GM18907 (cell line): Measurements from ENCODE around the gene DCP1A.

Source experiments
- ATAC-seq: cut with Tn5 transposase; IDR thresholded peaks from one replicate; pipeline ENCODE4 v1.9.1; 2021; ENCODE audit warnings: mild to moderate bottlenecking, moderate library complexity; ENCODE audit not compliant: unreplicated experiment

Gene DCP1A

GRCh38 chr3:53248161-53248560 lies 99.2 kb downstream of the DCP1A start:
- no peak for ATAC-seq

GRCh38 chr3:53247619-53248018 lies 99.7 kb downstream of the DCP1A start:
- ATAC-seq = no peak

DNA sequence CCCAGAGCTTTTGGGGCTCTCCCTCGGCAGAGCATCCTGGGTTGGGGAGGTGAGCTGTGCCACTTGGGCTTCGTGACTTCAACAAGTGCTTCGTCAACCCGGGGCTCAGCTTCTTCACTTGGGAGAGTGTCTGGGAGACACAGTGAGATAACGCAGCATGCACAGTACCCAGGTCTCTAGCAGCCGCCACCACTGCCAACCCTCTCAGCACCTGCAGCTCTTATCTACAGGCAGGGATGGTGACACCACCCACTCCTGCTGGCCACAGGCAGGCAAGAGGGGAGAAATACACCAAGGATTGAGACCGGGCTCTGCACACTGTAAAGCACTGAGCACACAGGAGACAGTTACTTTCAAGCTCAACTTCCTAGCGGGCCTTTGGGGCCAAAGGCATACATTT lies 103.1 kb downstream of the DCP1A start:
- ATAC-seq = no peak

DNA sequence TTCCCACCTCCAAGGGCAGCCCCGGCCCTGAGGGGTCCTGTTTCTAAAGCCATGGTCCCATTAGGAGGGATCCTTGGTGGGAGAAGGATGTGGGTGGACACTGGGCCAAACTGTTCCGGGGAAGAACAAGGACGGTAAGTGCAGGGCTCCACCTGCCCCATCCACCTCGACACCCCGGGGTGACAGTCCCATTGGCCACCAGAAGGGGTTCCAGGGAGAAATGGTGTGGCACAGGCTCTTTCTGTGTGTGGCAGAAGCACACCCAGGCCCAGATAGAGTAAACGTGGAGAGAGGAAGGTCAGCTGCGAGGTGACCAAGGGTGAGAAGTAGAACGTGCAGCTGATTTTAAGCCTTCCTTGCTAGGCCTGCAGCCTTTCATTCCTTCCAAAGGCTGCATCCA lies 103.6 kb downstream of the DCP1A start:
- ATAC-seq = no peak

DNA sequence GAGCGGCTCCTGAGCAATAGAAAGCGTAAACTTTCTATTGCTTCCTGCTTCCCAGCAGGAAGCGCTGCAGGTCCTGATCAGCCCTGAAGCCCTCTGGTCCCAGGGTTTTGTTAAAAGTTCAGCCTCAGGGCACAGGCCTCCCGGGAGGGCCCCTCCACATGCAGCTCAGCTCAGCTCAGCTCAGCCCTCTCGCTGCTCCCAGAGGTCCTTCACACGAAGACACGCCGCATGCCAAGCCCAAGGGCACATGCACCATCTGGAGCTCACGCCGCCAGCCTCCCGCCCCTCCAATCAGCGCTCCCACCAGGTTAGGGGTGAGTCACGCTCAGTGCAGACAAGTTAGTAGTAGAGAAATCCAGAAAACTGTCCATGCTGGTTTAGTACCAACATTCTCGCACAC lies 104.2 kb downstream of the DCP1A start:
- no peak for ATAC-seq

GRCh38 chr3:53242642-53243041 lies 104.7 kb downstream of the DCP1A start:
- ATAC-seq = no peak

DNA sequence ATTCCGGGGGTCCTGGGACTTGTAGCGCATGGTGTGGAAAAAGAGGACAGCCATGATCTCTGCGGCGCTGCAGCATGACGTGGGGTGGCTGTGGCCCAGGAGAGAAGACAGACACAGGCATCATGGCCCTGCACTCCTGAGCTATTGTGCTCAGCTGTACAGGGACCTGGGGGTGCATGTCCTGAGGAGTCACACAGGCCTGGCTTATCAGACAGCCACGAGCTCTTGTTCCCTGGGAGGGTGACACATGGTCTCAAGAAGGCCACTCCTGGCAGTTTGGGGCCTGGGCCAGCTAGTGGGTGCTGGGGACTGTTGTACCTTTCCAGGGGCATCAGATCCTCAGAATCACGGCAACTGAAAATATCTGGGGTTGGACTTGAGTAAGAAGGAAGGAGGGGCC lies 105.2 kb downstream of the DCP1A start:
- ATAC-seq = no peak

DNA sequence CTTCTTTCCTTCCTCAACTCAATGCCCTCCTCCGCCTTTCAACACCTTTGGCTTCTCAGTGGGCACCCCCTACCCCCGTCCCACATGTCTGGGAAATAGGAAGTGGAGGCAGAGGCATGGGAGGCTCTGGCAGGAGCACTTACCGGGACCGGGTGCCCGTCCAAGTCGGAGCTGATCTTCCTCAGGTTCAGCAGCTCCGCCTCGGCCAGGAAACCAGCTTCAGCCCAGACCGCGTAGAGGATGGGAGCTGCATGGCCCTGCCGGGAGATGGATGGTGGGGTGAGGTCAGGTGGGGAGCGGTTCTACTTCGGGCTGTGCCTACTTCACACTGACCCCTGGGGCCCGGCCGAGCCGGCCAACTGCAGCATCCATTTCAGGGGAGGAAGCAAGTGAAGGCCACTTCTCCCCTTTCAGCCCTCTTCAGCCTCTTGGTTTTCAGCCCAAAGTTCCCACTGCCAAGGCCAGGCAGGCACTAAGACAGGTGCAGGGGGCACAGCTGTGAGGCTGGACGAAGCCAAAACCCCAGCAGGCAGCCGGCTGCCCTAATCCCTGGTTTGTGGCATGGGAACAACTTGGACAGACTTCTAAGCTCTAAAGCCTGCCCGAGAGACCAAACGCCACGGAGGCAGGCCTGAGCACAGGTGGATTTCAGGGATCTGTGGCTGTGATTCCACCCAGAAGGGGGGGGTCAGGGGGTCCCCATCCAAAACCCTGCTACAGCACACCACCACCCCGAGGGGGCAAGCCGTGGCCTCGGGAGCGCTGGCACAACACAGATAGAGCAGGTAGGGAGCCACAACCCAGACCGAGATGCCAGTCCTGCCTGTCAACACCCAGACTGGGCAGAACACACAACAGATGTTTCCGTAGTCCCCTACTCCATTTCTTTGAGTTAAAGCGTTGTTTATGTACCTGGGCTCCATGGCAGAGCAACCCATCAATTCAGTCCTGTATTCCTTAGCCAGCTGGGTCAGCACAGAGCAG lies 106.1 kb downstream of the DCP1A start:
- ATAC-seq = no peak

- no peak for ATAC-seq
These were observed 107.5 kb downstream of the DCP1A start for GRCh38 chr3:53239800-53240199.

DNA sequence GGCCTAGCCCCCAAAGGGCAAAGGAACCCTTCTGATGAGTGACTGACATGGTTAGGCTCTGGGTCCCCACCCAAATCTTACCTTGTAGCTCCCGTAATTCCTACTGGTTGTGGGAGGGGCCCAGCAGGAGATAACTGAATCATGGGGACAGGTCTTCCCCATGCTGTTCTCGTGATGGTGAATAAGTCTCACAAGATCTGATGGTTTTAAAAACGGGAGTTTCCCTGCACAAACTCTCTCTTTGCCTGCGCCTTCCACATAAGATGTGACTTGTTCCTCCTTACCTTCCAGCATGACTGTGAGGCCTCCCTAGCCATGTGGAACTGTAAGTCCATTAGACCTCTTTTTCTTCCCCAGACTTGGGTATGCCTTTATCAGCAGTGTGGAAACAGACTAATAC lies 108.5 kb downstream of the DCP1A start:
- no peak for ATAC-seq

DNA sequence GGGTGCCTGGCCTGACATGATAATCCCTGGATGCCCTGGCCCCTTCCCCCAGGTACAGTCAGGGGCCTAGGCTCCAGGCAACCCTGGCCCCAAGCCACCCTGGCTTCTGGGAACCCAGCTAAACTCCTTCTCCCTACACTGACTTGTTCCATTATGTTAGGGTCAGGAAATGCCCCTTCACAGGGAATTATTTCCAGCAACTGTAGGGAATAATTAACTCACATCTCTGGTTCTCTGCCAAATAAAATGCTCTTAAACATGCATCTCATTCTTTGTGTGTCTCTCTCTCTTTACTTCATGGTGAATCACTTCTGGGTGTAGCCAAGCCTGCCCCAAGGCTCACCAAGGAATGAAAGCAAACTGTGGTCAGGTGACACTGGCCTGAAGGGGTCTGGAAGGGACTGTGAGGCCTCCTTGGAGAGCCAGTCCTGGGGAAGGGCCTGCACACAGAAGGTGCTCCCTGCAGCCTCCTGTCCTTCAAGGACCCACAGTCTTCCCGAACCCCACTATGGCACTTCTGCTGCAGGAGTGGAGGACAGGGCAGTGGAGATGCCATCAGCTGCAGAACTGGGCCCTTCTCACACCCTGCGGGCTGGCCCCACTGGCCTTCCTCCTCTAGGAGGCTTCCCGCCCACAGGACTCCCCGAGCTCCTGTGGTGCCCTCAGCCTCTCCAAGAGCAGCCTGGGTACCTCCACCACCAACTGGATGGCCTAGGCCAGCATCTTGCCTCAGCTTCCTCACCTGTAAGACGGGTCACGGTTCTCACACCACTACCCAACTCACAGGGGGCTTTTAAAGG lies 109.1 kb downstream of the DCP1A start:
- no peak for ATAC-seq

DNA sequence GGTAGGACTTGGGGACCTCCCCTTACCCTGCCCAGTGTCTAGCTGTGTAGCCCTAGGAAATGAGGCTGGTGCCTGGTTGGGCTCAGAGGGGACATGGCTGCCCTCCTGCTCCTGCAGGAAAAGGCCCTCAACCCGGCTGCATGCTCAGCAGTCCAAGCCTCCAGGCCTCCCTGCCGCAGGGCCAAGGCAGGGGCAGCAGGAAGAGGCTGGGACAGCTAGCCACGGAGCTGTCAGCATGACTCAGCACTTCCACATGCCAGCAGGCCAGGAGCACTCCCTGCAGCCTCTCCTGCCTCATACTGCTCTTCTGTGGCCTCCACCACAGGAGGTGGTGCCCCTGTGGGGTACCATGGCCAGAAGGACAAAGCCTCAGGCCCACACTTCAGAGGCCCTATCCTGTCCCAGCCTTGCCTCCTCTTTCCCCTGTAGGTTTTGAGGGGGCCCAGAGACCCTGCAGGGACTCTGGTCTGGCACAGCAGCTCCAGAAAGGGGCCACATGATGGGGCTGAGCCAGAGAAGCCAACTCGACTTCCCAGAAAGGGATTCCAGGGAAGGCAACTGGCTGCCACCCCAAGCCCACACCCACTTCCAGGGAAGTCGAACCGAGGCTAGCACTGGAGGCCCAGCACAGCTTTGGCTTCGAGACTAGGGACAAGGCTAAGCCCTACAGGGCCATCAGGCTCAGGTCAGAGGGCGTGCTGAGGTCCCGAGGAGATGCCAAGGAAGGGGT lies 111.1 kb downstream of the DCP1A start:
- ATAC-seq = no peak

- no peak for ATAC-seq
These were observed 111.8 kb downstream of the DCP1A start for GRCh38 chr3:53235545-53235944.

DNA sequence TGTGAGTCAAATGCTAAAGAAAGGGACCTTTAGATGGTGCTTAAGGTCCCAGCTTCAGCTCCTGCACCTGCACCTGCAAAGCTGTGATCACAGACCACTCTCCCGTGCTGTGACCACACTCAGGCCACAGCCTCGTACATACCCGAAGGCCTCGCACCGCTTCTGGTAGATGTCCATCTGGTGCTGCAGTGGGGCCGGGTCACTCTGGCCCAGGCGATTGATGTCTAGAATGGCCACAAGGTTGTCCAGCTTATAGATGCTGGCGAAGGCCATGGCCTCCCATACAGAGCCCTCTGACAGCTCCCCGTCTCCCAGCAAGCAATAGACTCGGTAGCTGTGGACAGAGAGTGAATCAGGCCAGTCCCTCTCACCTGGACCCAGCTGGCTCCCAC lies 112.5 kb downstream of the DCP1A start:
- no peak for ATAC-seq

GRCh38 chr3:53234130-53234840 lies 113.1 kb downstream of the DCP1A start:
- no peak for ATAC-seq
